T-cell (primary cell): Measurements from ENCODE around the gene CLSTN2. TPM values are rescaled to one million over a fixed set of nuclear protein-coding genes. Genes with fewer than 3 reads are reported as not detected.

Experiments used
- ATAC-seq, 4 experiments: fragments of 200-7000 bp in 3 of 4; fragments of 150-1000 bp in 1 of 4; cut with Tn5 transposase; replicated peaks in 1 of 4; 1 replicate in 3 of 4; 2 replicates in 1 of 4; pipeline ENCODE4 v1.10.0; 2021; ENCODE audit warnings: moderate library complexity in 3 of 4, mild to moderate bottlenecking in 2 of 4, moderate number of reproducible peaks in 1 of 4
- CTCF ChIA-PET, 2 donors: fragments of 300-600 bp; sonication (Branson Sonifier 250); formaldehyde crosslinking; loops; one replicate each; lab custom pipeline; 2022; ENCODE audit warnings: antibody characterized with exemption in 2 of 2; lab: Charles Lee
- POLR2A ChIA-PET, 2 donors: fragments of 300-600 bp; sonication (Branson Sonifier 250); formaldehyde crosslinking; loops; one replicate each; lab custom pipeline; 2022; ENCODE audit warnings: antibody characterized with exemption in 2 of 2; lab: Charles Lee
- DNase-seq, 35 experiments: peaks; one replicate each; pipeline versions ENCODE4 v3.0.0 to v3.0.0-alpha.2; 2013 to 2023
- H3K27ac ChIP-seq: one replicate; pipeline ENCODE4 v1.5.1; 2013; ENCODE audit warnings: low read length
- H3K27me3 ChIP-seq, 2 experiments: replicated peaks in 1 of 2; 1 replicate in 1 of 2; 2 replicates in 1 of 2; pipeline versions ENCODE4 v1.6.1 to v1.7.0; 2013; ENCODE audit warnings: low read length in 1 of 2, mixed read lengths in 1 of 2; ENCODE audit not compliant: control insufficient read depth in 2 of 2, insufficient read depth in 2 of 2; ENCODE audit errors: extremely low read depth in 1 of 2
- H3K36me3 ChIP-seq, 2 donors: 1 replicate in 1 of 2; 2 replicates in 1 of 2; pipeline versions ENCODE4 v1.6.1 to v1.7.0; 2013; ENCODE audit warnings: low read length in 1 of 2; ENCODE audit not compliant: control insufficient read depth in 2 of 2, insufficient read depth in 1 of 2; ENCODE audit errors: extremely low read depth in 1 of 2
- H3K4me1 ChIP-seq, 2 experiments: 1 replicate in 1 of 2; 2 replicates in 1 of 2; pipeline versions ENCODE4 v1.6.1 to v1.7.0; 2013; ENCODE audit warnings: low read length in 2 of 2, mixed read lengths in 1 of 2; ENCODE audit not compliant: insufficient read depth in 2 of 2, control insufficient read depth in 1 of 2; ENCODE audit errors: extremely low read depth in 1 of 2
- H3K4me3 ChIP-seq, 2 donors: 1 replicate in 1 of 2; 2 replicates in 1 of 2; pipeline versions ENCODE4 v1.5.1 to v1.7.0; 2013; ENCODE audit warnings: mild to moderate bottlenecking in 2 of 2, low read length in 1 of 2, moderate library complexity in 1 of 2; ENCODE audit not compliant: control insufficient read depth in 1 of 2; ENCODE audit errors: extremely low read depth in 1 of 2
- H3K9me3 ChIP-seq: 2 replicates; pipeline ENCODE4 v1.7.0; 2013
- H3K27ac Mint-ChIP-seq, 2 donors: one replicate each; pipeline ENCODE4 v1.8.0; 2020 to 2021; ENCODE audit warnings: mild to moderate bottlenecking in 2 of 2, mixed read lengths in 2 of 2
- H3K27me3 Mint-ChIP-seq, 2 donors: one replicate each; pipeline ENCODE4 v1.8.0; 2021 to 2022; ENCODE audit warnings: mixed read lengths in 2 of 2
- H3K36me3 Mint-ChIP-seq: one replicate; pipeline ENCODE4 v1.8.0; 2021; ENCODE audit warnings: mixed read lengths
- H3K4me1 Mint-ChIP-seq, 3 donors: one replicate each; pipeline ENCODE4 v1.8.0; 2020 to 2022; ENCODE audit warnings: mixed read lengths in 3 of 3, mild to moderate bottlenecking in 1 of 3
- H3K4me3 Mint-ChIP-seq, 3 donors: one replicate each; pipeline ENCODE4 v1.8.0; 2020 to 2022; ENCODE audit warnings: mild to moderate bottlenecking in 3 of 3, mixed read lengths in 3 of 3, moderate library complexity in 3 of 3
- H3K9me3 Mint-ChIP-seq, 3 donors: one replicate each; pipeline ENCODE4 v1.8.0; 2020 to 2022; ENCODE audit warnings: mixed read lengths in 3 of 3
- WGBS: methylation state at CpG from one replicate; pipeline ENCODE4 v1.1.5; 2013; ENCODE audit warnings: missing lambda C conversion rate; ENCODE audit not compliant: insufficient coverage; 5-methylcytosine and 5-hydroxymethylcytosine counted together
- total RNA-seq, 35 experiments: library from RNA in 6 of 35; stranded (reverse) in 6 of 35; fragments of 120-200 nt in 1 of 35; gene quantifications; one replicate each; pipeline versions ENCODE4 v1.2.1 to v1.2.4 and lab custom pipeline; 2013 to 2026

CLSTN2 gene
- total RNA-seq, 5 donors from 2014 or later (not counting 1 experiment from before 2014, with no cell fraction given), result under 0.01 to 0.12 (median 0.03) TPM; not detected in 2

GRCh38 chr3:140467796-140468315 lies 532.9 kb downstream of the CLSTN2 start:
- H3K27me3 Mint-ChIP-seq, result peaks cover 0 to 24% of the 10 kb centered on the region in 2 donors
- no peak overlapping the region for H3K27ac Mint-ChIP-seq
- CTCF ChIA-PET, result no interaction called here
- no peak overlapping the region for H3K4me3 ChIP-seq
- DNase-seq (no peak), ATAC-seq (no peak)
- POLR2A ChIA-PET, result interaction anchor here in 1 of 2 donors (0.7 kb wide), 1 partner anchor 57 kb away, joined by 4 read pairs; no protein-coding TSS in a partner anchor
- H3K9me3 ChIP-seq, result no peaks in the 10 kb centered on the region
- no peak overlapping the region for H3K4me3 Mint-ChIP-seq
- no peaks in the 10 kb centered on the region for H3K36me3 ChIP-seq
- no peaks in the 10 kb centered on the region for H3K9me3 Mint-ChIP-seq
- no peaks in the 10 kb centered on the region for H3K36me3 Mint-ChIP-seq
- no peaks in the 10 kb centered on the region for H3K4me1 Mint-ChIP-seq
- H3K27me3 ChIP-seq, result peaks cover 0 to 4% of the 10 kb centered on the region in 2 experiments
- H3K4me1 ChIP-seq, result peaks cover 0 to 2% of the 10 kb centered on the region in 2 experiments
- H3K27ac ChIP-seq, result no peak overlapping the region

GRCh38 chr3:140468407-140468806 lies 533.4 kb downstream of the CLSTN2 start:
- no peak for DNase-seq
- H3K27ac Mint-ChIP-seq, result no peak overlapping the region
- Histone ChIP-seq H3K9me3 (no peaks in the 10 kb centered on the region), H3K36me3 (no peaks in the 10 kb centered on the region), H3K4me1 (no peaks in the 10 kb centered on the region), H3K4me3 (no peak overlapping the region), H3K27me3 (peaks cover 0 to 4% of the 10 kb centered on the region in 2 experiments), H3K27ac (no peak overlapping the region)
- ATAC-seq, result no peak
- peaks cover 0 to 2% (median 0%) of the 10 kb centered on the region in 3 donors for H3K9me3 Mint-ChIP-seq
- H3K36me3 Mint-ChIP-seq, result no peaks in the 10 kb centered on the region
- POLR2A ChIA-PET, result no interaction called here
- WGBS, result 57% methylated on average over 3 of the region's 7 CpGs
- no peak overlapping the region for H3K4me3 Mint-ChIP-seq
- CTCF ChIA-PET, result no interaction called here
- H3K27me3 Mint-ChIP-seq, result peaks cover 0 to 20% of the 10 kb centered on the region in 2 donors
- H3K4me1 Mint-ChIP-seq, result no peaks in the 10 kb centered on the region

- H3K9me3 ChIP-seq, result no peaks in the 10 kb centered on the region
- H3K27me3 Mint-ChIP-seq, result peaks cover 0 to 20% of the 10 kb centered on the region in 2 donors
- H3K36me3 ChIP-seq, result no peaks in the 10 kb centered on the region
- H3K27ac Mint-ChIP-seq, result no peak overlapping the region
- no peak overlapping the region for H3K27ac ChIP-seq
- no peaks in the 10 kb centered on the region for H3K4me1 Mint-ChIP-seq
- no peak overlapping the region for H3K4me3 ChIP-seq
- ATAC-seq (no peak), DNase-seq (no peak)
- H3K36me3 Mint-ChIP-seq, result no peaks in the 10 kb centered on the region
- peaks cover 0 to 4% of the 10 kb centered on the region in 2 experiments for H3K27me3 ChIP-seq
- CTCF ChIA-PET, result no interaction called here
- WGBS, result 68% methylated on average over 3 of the region's 4 CpGs
- POLR2A ChIA-PET, result no interaction called here
- no peaks in the 10 kb centered on the region for H3K4me1 ChIP-seq
- H3K9me3 Mint-ChIP-seq, result peaks cover 0 to 2% (median 0%) of the 10 kb centered on the region in 3 donors
- H3K4me3 Mint-ChIP-seq, result no peak overlapping the region
These were observed 534.5 kb downstream of the CLSTN2 start for GRCh38 chr3:140469491-140469890.

- peaks cover 0 to 20% of the 10 kb centered on the region in 2 donors for H3K27me3 Mint-ChIP-seq
- peaks cover 0 to 4% of the 10 kb centered on the region in 2 experiments for H3K27me3 ChIP-seq
- H3K27ac Mint-ChIP-seq, result no peak overlapping the region
- DNase-seq, result no peak
- H3K36me3 Mint-ChIP-seq, result no peaks in the 10 kb centered on the region
- H3K4me1 Mint-ChIP-seq, result no peaks in the 10 kb centered on the region
- H3K4me3 ChIP-seq, result no peak overlapping the region
- H3K9me3 Mint-ChIP-seq, result peaks cover 0 to 2% (median 0%) of the 10 kb centered on the region in 3 donors
- H3K4me1 ChIP-seq, result no peaks in the 10 kb centered on the region
- ChIA-PET POLR2A (no interaction called here), CTCF (no interaction called here)
- no peak for ATAC-seq
- WGBS, result 47% methylated on average over 2 of the region's 4 CpGs
- no peak overlapping the region for H3K4me3 Mint-ChIP-seq
- no peak overlapping the region for H3K27ac ChIP-seq
- H3K36me3 ChIP-seq, result no peaks in the 10 kb centered on the region
- no peaks in the 10 kb centered on the region for H3K9me3 ChIP-seq
These were observed 535.2 kb downstream of the CLSTN2 start for GRCh38 chr3:140470211-140470610.

- Mint-ChIP-seq H3K27ac (no peak overlapping the region), H3K4me3 (no peak overlapping the region), H3K9me3 (peaks cover 0 to 2% (median 0%) of the 10 kb centered on the region in 3 donors), H3K36me3 (no peaks in the 10 kb centered on the region), H3K4me1 (no peaks in the 10 kb centered on the region), H3K27me3 (peaks cover 0 to 20% of the 10 kb centered on the region in 2 donors)
- POLR2A ChIA-PET, result no interaction called here
- Histone ChIP-seq H3K4me1 (no peaks in the 10 kb centered on the region), H3K27me3 (peaks cover 0 to 4% of the 10 kb centered on the region in 2 experiments), H3K27ac (no peak overlapping the region), H3K4me3 (no peak overlapping the region), H3K9me3 (no peaks in the 10 kb centered on the region), H3K36me3 (no peaks in the 10 kb centered on the region)
- CTCF ChIA-PET, result no interaction called here
- no peak for ATAC-seq
- DNase-seq, result no peak
- WGBS, result 83% methylated on average over 2 of the region's 2 CpGs
These were observed 536.0 kb downstream of the CLSTN2 start for GRCh38 chr3:140470962-140471361.

GRCh38 chr3:140472306-140473020 lies 537.5 kb downstream of the CLSTN2 start:
- no peaks in the 10 kb centered on the region for H3K4me1 Mint-ChIP-seq
- WGBS, result 78% methylated on average over 1 of the region's 3 CpGs
- peaks cover 0 to 2% (median 0%) of the 10 kb centered on the region in 3 donors for H3K9me3 Mint-ChIP-seq
- Histone ChIP-seq H3K9me3 (no peaks in the 10 kb centered on the region), H3K27ac (no peak overlapping the region), H3K27me3 (peaks cover 0 to 4% of the 10 kb centered on the region in 2 experiments), H3K4me3 (no peak overlapping the region), H3K4me1 (no peaks in the 10 kb centered on the region), H3K36me3 (no peaks in the 10 kb centered on the region)
- ChIA-PET POLR2A (no interaction called here), CTCF (no interaction called here)
- H3K36me3 Mint-ChIP-seq, result no peaks in the 10 kb centered on the region
- no peak overlapping the region for H3K4me3 Mint-ChIP-seq
- no peak for DNase-seq
- no peak overlapping the region for H3K27ac Mint-ChIP-seq
- ATAC-seq, result no peak
- H3K27me3 Mint-ChIP-seq, result peaks cover 0 to 20% of the 10 kb centered on the region in 2 donors
